Measurements from ENCODE around the gene WWOX.

Gene WWOX

DNA sequence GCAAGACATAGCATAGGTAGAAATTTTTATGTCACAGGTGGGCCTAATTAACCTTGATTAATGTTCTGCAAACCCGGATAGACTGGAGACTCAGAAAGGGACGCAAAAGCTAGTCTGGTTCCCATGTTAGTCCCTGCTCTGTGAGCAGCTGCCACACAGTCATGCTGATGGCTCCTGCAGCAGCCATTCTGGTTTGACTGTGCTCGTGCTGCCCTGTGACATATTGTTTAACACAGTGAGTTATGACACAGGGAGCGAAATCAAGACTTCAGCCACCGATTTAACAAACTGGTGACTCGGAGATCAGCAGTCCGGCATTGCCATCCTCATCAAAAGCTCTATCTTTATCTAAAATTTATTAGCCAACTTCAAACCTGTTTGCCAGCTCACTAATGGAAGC, 169.8 kb downstream of the WWOX start:
- DNase-seq (ENCODE audit: low read depth, low spot score) = no peak

DNA sequence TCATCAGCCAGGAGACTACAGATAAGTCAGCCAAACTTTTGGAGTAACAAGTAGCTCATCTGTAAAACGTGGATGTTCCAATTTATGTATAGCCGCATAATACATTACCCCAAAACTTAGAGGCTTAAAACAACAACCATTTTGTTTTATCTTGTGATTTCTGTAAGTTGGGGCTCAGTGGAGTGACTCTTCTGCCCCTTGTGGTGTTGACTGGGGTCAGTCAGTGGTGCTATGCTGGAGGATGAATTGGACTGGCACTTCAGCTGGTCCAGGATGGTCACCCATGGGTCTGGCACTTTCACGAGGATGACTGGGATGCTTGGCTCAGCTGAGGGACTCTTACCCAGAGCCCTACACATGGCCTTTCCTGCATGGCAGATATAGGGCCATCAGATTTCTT, 172.5 kb downstream of the WWOX start:
- DNase-seq (ENCODE audit: low read depth, low spot score) = no peak

DNA sequence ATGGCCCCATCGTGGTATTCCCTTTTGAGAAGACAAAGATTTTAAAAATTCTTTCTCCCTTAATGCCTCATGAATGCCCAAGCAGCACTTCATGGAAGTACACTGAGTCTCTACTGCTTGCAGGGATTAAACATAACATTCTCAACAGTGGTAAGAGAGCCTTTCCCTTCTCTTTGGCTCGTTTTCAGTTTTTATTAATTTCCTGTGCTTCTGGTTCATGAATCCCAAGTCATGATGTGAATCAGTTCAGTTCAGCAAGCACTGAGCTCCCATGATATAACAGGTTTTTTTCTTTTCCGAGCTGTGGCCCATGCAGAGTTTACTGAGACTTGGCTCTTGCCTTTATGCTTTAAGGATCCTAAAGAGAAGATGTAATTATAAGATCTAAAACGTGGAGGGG, 175.3 kb downstream of the WWOX start:
- no peak for DNase-seq (ENCODE audit: low read depth, low spot score)

DNA sequence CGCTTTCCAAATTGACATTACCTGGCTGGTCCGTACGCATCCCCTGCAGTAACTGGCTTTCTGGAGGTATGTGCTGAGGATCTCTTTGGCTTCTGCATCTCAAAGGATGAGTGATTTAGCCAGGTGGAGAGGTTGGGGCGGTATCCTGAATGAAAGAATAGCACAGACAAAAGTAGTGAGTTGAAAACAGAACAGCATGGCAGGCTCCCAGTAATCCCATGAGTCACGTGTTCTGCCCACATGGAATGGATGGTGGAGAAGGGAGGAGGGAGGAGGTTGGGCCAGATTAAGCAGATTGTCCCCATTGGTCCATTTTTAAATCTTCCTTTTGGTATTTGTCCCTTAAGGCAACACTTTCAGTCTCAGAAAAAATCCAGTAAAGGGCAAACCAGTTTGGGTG, 176.0 kb downstream of the WWOX start:
- DNase-seq (ENCODE audit: low read depth, low spot score) = peak; percentile 37

DNA sequence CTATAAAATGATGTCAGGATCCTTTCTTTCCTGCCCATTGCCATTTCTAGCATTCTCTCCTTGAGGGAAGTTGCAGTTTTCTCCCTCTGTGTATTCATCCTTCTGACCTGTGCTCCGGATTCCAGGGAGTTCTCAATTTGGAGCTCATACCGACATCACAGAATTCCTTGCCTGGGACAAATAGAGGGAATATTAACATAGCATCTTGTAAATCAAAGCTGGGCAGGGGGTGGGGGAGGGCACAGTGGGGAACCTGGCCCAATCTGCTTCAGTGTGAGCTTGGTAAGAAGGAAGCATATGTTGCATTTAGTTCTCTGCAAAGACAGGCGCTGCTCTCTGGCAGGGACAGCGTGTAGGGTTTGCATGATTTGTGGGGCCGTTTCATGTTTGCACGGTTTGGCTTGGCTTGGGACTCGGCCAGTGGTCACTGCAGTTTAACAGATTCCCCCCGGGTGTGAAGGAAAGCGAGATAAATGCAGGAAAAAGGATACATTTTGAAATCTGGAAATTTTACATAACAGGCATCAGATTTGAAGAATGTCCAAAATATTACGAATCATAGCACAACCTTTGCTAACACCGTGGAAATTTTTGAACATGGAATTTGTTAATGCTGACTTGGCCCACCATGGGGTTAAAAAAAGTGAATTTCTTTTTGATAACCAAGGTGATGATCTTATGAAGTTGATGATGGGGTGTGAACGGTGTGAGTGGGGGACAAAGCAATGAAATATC, 178.0 kb downstream of the WWOX start:
- no peak for DNase-seq (ENCODE audit: low read depth, low spot score)

DNA sequence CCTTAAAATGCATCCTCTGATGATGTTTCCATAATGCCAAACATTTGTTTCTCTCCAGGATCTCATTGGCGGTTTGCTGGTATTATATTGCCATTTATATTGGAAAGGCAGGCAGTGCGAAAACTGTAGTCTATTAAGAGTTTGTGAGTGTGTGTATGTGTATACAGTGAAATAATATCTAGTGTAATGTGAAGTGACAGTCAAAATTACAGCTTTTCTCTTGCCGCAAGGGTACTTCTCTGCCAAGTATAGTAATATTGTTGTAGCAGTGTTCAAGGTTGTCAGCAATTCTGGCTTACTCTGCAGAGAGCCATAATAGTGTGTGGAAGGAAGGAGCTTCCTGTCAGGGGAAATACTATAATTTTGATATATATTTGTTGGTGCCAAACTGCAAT, 178.6 kb downstream of the WWOX start:
- DNase-seq (ENCODE audit: low read depth, low spot score) = no peak

DNA sequence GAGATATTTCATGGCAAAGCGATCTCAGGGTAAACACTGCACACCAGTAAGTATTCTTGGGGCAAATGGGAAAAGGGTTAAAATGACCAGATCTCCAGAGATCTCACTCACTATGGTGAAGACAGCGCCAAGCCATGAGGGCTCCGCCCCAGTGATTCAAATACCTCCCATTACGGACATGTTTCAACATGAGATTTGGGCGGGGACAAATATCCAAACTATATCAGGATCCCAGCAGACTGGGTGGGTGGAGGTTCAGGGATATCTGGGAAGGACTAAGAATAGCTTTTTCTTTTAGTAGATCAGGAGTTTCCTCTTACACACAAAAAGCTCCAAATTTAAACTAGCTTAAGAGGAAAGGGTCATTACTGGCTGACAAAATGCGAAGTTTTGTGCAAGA, 181.7 kb downstream of the WWOX start:
- no peak for DNase-seq (ENCODE audit: low read depth, low spot score)

DNA sequence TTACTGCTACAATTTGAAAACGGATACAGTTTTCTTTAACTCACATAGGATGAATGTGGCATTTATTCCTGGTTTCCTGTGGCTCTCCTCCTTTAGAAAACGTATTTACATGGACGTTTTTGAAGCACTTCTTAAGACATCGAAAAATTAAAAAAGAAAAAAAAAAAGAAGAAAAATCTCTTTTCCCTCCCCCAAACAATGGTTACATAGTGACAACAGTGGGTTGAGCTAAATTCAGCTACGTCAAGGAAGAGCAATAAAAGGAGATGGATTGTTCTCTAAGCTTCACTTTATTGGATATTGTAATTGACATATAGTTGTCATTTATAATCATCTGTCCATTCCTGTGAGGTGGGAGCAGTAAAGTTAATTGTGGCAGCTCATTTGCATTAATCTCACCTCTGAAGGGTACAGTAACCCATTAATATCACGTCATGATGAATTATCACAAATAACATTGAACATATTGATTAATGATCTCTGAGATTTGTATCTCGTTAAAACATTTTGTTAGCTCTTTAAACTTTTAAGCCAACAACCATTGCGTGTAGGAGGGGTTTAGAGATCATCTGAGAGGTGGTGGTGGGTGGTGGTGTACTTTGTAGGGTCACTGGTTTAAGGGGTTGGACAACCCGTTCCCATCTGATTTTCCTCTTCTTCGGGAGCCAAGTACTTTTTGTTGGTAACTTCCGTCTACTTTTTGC, 184.2 kb downstream of the WWOX start:
- no peak for DNase-seq (ENCODE audit: low read depth, low spot score)

DNA sequence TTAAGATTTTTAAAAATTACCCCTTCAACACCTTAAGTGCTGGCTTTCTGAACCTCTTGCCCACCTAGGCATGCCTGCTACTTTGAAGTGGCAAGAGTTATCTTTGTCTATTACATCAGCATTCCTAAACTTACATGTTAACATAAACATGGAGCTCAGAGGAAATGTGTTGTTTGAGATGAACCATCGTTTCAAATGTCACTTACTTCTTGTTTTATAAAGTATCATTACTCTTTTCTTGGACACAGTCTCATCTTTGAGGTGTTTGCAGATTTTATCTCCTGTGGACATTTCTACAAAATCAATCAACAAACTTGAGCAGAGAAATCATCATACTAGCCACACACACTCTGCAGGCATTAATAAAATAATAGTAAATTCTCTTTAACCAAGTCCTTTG, 184.9 kb downstream of the WWOX start:
- DNase-seq (ENCODE audit: low read depth, low spot score) = no peak

DNA sequence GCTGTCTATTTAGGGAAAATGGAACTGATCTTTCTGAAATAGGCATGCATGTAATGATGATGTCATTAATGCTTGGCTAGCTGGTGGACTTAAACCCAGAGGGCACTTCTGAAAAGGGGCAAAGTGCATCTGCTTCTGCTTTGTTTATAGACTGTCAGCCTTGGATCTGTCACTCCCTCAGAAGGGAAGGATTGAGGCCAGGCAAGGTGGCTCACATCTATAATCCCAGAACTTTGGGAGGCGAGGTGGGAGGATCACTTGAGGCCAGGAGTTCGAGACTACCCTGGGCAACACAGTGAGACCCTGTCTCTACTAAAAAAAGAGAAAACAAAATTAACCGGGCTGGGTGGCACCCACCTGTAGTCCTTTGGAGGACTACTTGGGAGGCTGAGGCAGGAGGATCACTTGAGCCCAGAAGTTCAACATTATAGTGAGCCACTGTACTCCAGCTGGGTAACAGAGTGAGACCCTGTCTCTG, 185.5 kb downstream of the WWOX start:
- DNase-seq (ENCODE audit: low read depth, low spot score) = no peak

DNA sequence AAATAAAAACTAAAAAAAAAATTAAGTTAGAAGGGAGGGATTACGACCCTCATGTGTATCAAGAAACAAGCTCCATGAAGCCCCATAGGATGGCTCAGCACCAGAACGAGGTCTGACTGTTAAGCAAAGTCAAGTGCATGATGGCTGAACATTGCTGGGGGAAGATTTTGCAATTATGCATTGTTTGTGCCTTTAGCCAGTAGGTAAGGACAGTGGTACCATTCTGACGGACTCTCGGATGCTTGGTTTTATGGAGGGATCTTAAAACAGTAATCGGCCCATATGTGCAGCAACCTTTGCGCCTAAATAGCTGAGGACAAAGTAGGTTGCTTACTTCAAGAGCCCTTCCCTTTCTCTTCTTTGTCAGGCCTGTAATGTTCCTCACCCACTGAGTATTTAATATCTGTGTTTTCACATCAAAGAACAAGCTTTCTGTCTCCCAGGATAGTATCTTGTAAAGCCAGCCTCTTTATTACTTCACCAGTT, 186.0 kb downstream of the WWOX start:
- DNase-seq (ENCODE audit: low read depth, low spot score) = no peak

DNA sequence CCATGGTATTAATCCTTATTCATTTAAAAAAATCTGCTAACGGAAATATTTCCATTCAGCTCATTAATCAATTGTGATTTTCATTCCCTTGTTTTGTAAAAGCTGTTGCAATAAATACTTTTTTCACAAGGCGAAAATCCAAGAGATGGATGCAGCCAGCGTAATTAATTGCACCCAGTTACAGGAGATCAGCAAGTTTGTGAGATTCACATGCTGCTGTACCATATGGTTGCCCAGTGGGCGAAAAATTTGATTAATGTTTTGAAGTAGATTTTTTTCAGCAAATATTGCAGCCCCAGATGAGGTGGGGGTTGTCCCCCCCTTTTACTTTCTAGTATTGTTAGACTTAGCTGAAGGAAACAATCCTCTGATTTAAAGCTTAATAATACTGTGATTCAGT, 186.6 kb downstream of the WWOX start:
- no peak for DNase-seq (ENCODE audit: low read depth, low spot score)

DNA sequence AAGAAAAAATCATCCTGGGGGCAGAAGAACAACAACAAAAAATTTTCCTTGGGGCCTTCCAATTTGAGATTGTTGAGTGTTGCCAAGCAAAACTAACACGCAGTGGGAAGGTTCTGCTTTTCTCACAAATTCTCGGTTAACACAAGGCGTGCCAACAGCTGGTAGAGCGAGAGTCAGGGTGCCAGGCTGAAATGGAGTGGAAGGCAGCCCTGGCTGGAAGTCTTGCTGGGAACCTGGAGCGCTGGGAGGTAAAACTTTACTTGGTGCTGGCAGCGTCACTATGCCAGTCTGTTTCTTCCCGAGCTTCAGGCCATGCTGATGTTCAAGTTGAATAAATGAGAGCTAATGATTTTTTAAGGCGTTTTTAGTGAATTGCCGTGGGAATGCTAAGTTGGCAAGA, 189.4 kb downstream of the WWOX start:
- no peak for DNase-seq (ENCODE audit: low read depth, low spot score)

DNA sequence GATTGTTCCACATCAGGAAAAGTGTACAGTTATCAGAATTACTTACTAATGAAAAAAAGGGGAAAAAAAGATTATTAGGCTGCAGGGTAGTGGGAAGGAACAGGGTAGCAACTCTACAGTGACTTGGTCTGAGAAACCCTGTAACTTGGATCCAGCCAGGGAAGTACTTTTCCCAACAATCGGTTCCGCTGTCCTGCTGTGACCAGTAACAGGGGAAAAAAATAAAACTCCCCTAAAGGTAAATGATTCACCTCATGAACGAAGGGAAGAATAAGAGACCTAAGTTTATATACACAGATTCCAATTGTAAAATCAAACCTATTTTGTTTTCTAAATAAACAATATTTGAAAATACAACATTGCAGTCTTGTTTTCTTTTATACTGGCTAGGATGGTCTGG, 189.9 kb downstream of the WWOX start:
- no peak for DNase-seq (ENCODE audit: low read depth, low spot score)

DNA sequence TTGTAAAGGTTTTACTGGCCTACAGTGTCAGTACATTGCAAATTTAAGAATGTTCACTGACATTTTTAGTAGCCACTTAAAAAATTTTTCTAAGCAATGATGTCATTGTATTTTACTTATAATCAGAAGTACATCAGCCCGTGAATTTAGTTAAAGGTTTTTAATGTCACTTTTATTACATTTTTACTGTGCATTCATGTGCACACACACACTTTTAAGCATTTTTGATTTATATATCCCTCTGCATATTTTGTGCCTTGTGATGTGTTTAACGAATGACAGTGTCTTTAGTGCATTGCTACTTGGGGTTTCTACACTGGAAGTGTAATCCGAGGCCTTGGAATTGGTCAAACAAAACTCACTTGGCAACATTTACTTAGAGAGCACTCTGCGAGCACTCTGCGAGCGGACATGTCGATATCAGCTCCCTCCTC, 190.4 kb downstream of the WWOX start:
- DNase-seq (ENCODE audit: low read depth, low spot score) = no peak

DNA sequence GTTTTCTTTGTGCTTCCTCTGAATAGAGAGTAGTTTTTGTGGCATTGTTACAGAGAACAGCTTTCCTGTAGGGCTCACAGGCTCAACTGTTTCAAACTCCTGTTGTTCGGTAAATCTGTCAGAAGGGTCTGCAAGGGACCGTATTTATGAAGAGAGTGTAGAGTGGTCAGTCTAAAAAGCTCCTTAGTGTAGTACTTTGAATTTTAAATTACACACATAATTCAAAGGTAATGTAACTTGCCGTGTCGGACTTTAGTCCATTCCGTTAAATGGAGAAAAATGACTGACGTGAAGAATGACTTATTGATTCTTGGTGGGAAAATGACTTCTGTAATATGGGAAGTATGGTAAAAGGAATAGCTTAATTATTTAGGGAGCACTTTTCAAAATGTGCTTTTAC, 190.9 kb downstream of the WWOX start:
- no peak for DNase-seq (ENCODE audit: low read depth, low spot score)

DNA sequence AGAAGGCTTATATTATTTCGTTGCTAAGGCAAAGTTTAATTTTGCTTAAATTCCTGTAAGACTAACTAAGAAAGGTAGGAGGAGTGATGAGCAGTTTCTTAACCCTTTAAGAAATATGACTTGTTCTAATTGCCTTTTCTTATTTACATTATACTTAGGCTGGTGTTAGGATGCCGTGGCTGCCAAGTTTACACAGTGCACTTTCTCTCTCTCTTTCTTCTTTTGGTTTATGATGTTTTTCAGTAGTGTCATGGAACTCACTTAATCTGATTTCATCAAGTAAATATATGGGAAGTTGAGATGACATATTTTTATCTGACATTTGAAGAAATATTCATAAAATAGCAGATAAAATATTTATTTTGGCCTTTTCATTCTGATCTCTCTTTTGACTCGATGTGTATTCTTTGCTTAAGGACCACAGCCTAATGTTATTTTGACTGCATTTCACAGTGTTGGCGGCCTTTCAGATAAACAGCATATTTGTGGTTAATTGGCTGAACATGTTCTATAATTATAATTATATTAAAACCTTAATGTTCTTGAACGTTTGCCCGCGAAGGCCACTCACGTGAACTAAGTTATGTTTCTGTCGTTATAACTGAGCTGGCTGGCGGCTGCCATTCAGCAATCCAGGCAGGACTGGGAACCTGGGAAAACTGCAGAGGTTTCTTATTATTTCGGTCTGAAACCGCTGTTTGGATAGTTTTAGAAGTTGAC, 191.6 kb downstream of the WWOX start:
- no peak for DNase-seq (ENCODE audit: low read depth, low spot score)

DNA sequence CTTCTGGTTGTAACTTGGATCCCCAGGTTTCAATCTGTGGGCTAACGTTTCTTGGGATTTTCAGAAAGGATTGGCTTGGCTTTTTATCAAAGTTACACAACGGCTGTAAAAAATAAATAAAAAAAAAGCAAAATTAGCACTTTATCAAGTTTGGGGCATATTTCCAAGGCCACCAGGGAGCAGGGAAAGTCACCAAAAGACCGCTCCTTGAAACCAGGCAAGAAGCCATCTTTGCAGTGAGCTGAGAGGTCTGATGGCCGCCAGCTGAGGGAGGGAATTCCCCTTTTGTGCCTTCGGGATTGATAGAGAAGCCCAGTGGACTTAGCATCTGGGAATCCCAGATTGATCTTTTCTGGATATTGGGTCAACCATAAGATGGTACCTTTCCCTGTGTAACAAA, 192.2 kb downstream of the WWOX start:
- DNase-seq (ENCODE audit: low read depth, low spot score) = no peak

DNA sequence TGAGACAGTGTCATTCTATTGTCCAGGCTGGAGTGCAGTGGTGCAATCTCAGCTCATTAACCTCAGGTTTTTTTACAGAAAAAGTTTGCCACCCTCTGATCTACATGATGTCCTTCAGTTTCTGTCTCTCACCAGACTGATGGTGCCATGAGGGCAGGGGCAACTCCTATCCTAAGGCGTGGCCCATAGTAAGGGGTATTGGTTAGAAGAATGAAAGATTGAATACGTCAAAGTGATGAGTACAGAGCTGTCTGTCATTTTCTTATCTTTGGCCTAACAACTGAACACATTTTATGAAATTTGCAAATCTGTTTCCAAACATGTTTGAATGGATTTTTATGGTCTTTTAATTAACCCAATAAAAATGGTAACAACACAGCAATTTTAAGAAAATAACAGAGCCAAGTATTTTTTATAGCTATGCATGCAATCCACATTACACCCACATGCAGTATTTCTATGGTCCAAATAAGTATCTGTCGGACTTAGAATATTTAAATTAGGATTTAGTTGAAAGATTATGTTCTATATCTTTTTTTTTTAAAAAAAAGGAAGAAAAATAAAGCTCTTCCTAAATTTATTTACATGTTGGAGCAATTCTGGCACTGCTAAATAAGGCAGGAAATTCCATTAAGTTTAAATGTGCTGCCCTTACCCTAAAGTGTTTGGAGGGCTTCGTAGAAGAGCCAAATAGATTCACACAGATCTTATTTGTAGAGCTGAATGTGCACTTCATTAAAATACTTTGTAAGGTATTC, 192.8 kb downstream of the WWOX start:
- DNase-seq (ENCODE audit: low read depth, low spot score) = no peak

DNA sequence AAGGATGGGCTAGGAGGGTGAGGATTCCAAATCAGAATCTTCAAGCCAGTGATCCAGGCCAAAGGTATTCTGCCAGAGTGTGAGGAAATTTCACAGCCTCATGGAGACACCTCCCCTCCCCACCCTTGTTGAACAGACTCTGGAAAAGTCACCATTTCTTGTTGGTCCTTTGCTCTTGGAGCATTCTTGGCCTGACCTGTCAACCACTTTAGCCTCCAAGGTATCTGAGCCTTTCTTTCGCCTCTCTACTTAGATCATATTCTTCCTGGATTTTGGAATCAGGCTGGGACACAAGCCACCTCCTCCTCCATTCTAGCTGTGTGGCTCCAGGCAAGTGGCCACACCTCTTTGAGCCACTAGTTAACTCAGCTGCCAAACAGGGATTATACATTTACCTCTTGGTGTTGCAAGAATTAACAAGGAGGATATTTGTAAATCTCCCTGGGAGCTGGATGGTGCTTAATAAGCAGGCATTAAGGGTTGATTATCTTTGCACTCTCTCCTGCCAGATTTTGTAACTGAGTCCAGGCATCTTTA, 193.5 kb downstream of the WWOX start:
- no peak for DNase-seq (ENCODE audit: low read depth, low spot score)

DNA sequence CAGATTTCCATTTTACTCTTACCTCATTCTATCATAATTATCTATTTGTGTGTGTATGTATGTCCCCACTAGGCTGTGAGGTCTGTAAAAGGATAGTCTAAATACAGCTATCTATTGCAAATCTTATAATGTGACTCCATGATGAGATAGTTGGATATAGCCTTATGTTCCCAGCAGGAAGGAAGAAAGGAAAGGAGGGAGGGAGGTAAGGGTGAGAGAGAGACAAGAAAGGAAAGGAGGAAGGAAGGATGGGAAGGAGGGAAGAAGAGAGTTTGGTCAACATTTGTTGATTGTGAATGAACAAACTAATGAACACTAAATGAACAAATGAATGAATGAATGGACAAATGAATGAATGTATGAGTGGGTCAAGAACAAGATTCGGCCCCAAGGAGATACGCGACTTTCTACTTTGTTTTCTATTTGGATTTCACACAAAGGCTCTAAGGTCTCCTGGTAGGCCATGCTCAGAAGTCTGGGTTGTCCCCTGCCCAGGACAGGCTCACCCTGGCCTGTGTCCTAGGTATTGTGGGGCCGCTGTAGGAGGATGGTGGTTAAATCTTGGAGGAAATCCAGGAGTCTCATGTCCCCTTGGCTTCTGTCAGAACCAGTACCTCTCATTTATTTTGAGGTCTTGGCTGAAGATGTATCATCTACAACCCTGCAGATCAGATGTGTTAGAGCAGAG, 195.2 kb downstream of the WWOX start:
- DNase-seq (ENCODE audit: low read depth, low spot score) = no peak

All from ELF-1 (cell line).